ENCODE data around the gene KIF1B. TPM values are rescaled to one million over a fixed set of nuclear protein-coding genes. Genes with fewer than 3 reads are reported as not detected.

KIF1B gene
- total RNA-seq, 1 experiment from 2014 or later = 33.0 TPM

- in situ Hi-C loops (cut with HindIII; ENCODE audit: low pct_unique_long_range_greater_than_20kb, low sequenced_read_pairs) = no loop called here
- ATAC-seq (no peak), DNase-seq (ENCODE audit: low read depth, low spot score) (no peak)
- Histone ChIP-seq H3K4me1 (ENCODE audit: control insufficient read depth, insufficient read depth, low read length) (peaks cover 5% of the 10 kb centered on the region), H3K36me3 (ENCODE audit: control insufficient read depth, insufficient read depth, low read length) (no peaks in the 10 kb centered on the region), H3K9me3 (ENCODE audit: control insufficient read depth, insufficient read depth, low read depth, low read length) (no peaks in the 10 kb centered on the region), H3K4me3 (ENCODE audit: low read depth in 2 of 2, low read length in 2 of 2) (no peak overlapping the region), H3K27me3 (ENCODE audit: control insufficient read depth, insufficient read depth, low read length) (no peaks in the 10 kb centered on the region), H3K27ac (ENCODE audit: low read length) (no peak overlapping the region)
- BruUV-seq (replicated peaks) = no TSS peak
- ChIA-PET CTCF (interaction anchor here (0.9 to 1.0 kb wide), 2 partner anchors 42 to 106 kb away, joined by 3 to 5 read pairs; partner anchors contain the start of gene CENPS), POLR2A (interaction anchor here (0.5 to 1.0 kb wide), 2 partner anchors 10 to 216 kb away, joined by 3 read pairs; partner anchors contain the start of gene PGD)
- intact Hi-C loops (cut with micrococcal nuclease; ENCODE audit: unreplicated experiment) = no loop called here
- TF ChIP-seq POLR2AphosphoS5 (IDR thresholded peaks at IDR 0.05; ENCODE audit: low read depth, low read length) = no peak
- TF ChIP-seq SIN3A (IDR thresholded peaks at IDR 0.05; ENCODE audit: borderline replicate concordance, insufficient read depth, low read depth, low read length) = no peak
- TF ChIP-seq TCF7L2 (IDR thresholded peaks at IDR 0.05; ENCODE audit: low read depth, low read length) = no peak
- TF ChIP-seq, protein P1, sequence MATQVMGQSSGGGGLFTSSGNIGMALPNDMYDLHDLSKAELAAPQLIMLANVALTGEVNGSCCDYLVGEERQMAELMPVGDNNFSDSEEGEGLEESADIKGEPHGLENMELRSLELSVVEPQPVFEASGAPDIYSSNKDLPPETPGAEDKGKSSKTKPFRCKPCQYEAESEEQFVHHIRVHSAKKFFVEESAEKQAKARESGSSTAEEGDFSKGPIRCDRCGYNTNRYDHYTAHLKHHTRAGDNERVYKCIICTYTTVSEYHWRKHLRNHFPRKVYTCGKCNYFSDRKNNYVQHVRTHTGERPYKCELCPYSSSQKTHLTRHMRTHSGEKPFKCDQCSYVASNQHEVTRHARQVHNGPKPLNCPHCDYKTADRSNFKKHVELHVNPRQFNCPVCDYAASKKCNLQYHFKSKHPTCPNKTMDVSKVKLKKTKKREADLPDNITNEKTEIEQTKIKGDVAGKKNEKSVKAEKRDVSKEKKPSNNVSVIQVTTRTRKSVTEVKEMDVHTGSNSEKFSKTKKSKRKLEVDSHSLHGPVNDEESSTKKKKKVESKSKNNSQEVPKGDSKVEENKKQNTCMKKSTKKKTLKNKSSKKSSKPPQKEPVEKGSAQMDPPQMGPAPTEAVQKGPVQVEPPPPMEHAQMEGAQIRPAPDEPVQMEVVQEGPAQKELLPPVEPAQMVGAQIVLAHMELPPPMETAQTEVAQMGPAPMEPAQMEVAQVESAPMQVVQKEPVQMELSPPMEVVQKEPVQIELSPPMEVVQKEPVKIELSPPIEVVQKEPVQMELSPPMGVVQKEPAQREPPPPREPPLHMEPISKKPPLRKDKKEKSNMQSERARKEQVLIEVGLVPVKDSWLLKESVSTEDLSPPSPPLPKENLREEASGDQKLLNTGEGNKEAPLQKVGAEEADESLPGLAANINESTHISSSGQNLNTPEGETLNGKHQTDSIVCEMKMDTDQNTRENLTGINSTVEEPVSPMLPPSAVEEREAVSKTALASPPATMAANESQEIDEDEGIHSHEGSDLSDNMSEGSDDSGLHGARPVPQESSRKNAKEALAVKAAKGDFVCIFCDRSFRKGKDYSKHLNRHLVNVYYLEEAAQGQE (IDR thresholded peaks at IDR 0.05; ENCODE audit: insufficient read depth in 1 of 2, low read depth in 2 of 2, low read length in 1 of 2) = no peak
- no peak for TF ChIP-seq CTCF (IDR thresholded peaks at IDR 0.05)
Measured at GRCh38 chr1:10388387-10388715, 178.0 kb downstream of the KIF1B start.

DNA sequence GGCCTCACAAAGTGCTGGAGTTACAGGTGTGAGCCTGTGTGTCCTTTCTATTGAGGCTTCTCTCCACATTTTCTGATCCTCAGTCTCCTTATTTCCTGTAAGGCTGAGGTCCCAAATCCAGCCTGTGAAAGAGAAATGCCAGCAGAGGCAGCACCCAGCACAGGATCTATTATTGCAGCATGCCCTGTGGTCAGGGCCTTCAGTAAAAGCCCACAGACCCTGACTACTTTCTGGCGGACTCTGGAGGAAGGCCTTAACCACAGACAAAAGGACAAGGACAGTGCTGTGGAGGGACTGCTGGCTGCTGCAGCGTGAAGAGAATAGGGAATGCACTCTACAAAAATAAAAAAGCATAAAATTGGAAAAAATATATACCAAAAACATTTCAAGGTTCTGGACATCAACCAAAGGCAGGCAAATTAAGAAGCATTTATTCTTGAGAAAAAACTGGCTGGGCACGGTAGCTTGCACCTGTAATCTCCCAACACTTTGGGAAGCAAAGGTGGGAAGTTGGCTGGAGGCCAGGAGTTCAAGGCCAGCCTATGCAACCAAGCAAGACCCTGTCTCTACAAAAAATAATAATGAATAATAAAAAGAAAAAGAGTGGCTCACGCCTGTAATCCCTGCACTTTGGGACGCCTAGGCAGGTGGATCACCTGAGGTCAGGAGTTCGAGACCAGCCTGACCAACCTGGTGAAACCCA, 179.1 kb downstream of the KIF1B start:
- Histone ChIP-seq H3K4me3 (ENCODE audit: low read depth in 2 of 2, low read length in 2 of 2) (no peak overlapping the region), H3K9me3 (ENCODE audit: control insufficient read depth, insufficient read depth, low read depth, low read length) (peaks cover 2% of the 10 kb centered on the region; the same call in 1 of the 2 replicates), H3K36me3 (ENCODE audit: control insufficient read depth, insufficient read depth, low read length) (no peaks in the 10 kb centered on the region), H3K27ac (ENCODE audit: low read length) (no peak overlapping the region), H3K4me1 (ENCODE audit: control insufficient read depth, insufficient read depth, low read length) (peaks cover 5% of the 10 kb centered on the region), H3K27me3 (ENCODE audit: control insufficient read depth, insufficient read depth, low read length) (no peaks in the 10 kb centered on the region)
- no TSS peak for BruUV-seq (replicated peaks)
- in situ Hi-C loops (cut with HindIII; ENCODE audit: low pct_unique_long_range_greater_than_20kb, low sequenced_read_pairs) (no loop called here), intact Hi-C loops (cut with micrococcal nuclease; ENCODE audit: unreplicated experiment) (no loop called here)
- no peak for ATAC-seq
- no peak for DNase-seq (ENCODE audit: low read depth, low spot score)
- no peak for TF ChIP-seq POLR2AphosphoS5 (IDR thresholded peaks at IDR 0.05; ENCODE audit: low read depth, low read length)
- TF ChIP-seq, protein P1 (IDR thresholded peaks at IDR 0.05; ENCODE audit: insufficient read depth in 1 of 2, low read depth in 2 of 2, low read length in 1 of 2) = no peak
- TF ChIP-seq CTCF (IDR thresholded peaks at IDR 0.05) = no peak
- no peak for TF ChIP-seq TCF7L2 (IDR thresholded peaks at IDR 0.05; ENCODE audit: low read depth, low read length)
- TF ChIP-seq SIN3A (IDR thresholded peaks at IDR 0.05; ENCODE audit: borderline replicate concordance, insufficient read depth, low read depth, low read length) = no peak
- CTCF ChIA-PET = no interaction called here
- POLR2A ChIA-PET = no interaction called here

Data from Panc1 (cell line).